PC-9 (cell line): Measurements from ENCODE around the gene VAV2. TPM values are rescaled to one million over a fixed set of nuclear protein-coding genes. Genes with fewer than 3 reads are reported as not detected.

Source experiments
- BruUV-seq: library from RNA; stranded (reverse); fragments of 400-500 nt; replicated peaks from 2 replicates; lab custom pipeline; 2021; lab: Mats Ljungman, UMichigan
- CTCF ChIA-PET: fragments of 300-600 bp; sonication (Branson Sonifier 250); formaldehyde crosslinking; loops from one replicate; lab custom pipeline; 2022; ENCODE audit warnings: antibody characterized with exemption; lab: Charles Lee
- POLR2A ChIA-PET: fragments of 300-600 bp; sonication (Branson Sonifier 250); formaldehyde crosslinking; loops from one replicate; lab custom pipeline; 2022; ENCODE audit warnings: antibody characterized with exemption; ENCODE audit not compliant: unreplicated experiment; lab: Charles Lee
- DNase-seq, 2 experiments: peaks; one replicate each; pipeline versions ENCODE4 v3.0.0 to v3.0.0-alpha.2; 2015 to 2022; ENCODE audit warnings: mixed read lengths in 1 of 2
- H2AFZ ChIP-seq: fragments of 200-600 bp; sonication (generic); 2 replicates; pipeline ENCODE4 v1.8.1; 2017; ENCODE audit warnings: antibody characterized with exemption
- H3F3A ChIP-seq: fragments of 200-600 bp; sonication (generic); 2 replicates; pipeline ENCODE4 v1.8.1; 2017; ENCODE audit warnings: antibody characterized with exemption, mild to moderate bottlenecking, low read depth; ENCODE audit not compliant: insufficient read depth
- H3K27ac ChIP-seq: fragments of 200-600 bp; sonication (generic); 2 replicates; pipeline ENCODE4 v1.6.1; 2016; ENCODE audit warnings: mixed run types
- H3K27me3 ChIP-seq: fragments of 200-600 bp; sonication (generic); 2 replicates; pipeline ENCODE4 v1.6.1; 2016; ENCODE audit warnings: low read depth, mixed run types; ENCODE audit not compliant: insufficient read depth
- H3K36me3 ChIP-seq: fragments of 200-600 bp; sonication (generic); 2 replicates; pipeline ENCODE4 v1.6.1; 2016; ENCODE audit warnings: low read depth, mixed run types
- H3K4me1 ChIP-seq: fragments of 200-600 bp; sonication (generic); replicated peaks from 2 replicates; pipeline ENCODE4 v1.6.1; 2016; ENCODE audit warnings: mixed run types; ENCODE audit not compliant: insufficient read depth
- H3K4me2 ChIP-seq: fragments of 200-600 bp; sonication (generic); 2 replicates; pipeline ENCODE4 v1.6.1; 2017; ENCODE audit warnings: mixed run types
- H3K4me3 ChIP-seq: fragments of 200-600 bp; sonication (generic); 2 replicates; pipeline ENCODE4 v1.6.1; 2016; ENCODE audit warnings: mixed run types
- H3K79me2 ChIP-seq: fragments of 200-600 bp; sonication (generic); 2 replicates; pipeline ENCODE4 v1.6.1; 2017; ENCODE audit warnings: low read depth, mixed run types
- H3K9me2 ChIP-seq: fragments of 200-600 bp; sonication (generic); 2 replicates; pipeline ENCODE4 v1.8.1; 2017; ENCODE audit warnings: mild to moderate bottlenecking; ENCODE audit not compliant: insufficient read depth
- H3K9me3 ChIP-seq: fragments of 200-600 bp; sonication (generic); 2 replicates; pipeline ENCODE4 v1.8.1; 2016; ENCODE audit warnings: low read depth; ENCODE audit not compliant: insufficient read depth
- H4K20me1 ChIP-seq: fragments of 200-600 bp; sonication (generic); 2 replicates; pipeline ENCODE4 v1.8.1; 2017; ENCODE audit not compliant: insufficient read depth
- EZH2 ChIP-seq: fragments of 200-600 bp; sonication (generic); IDR thresholded peaks from 2 replicates; pipeline ENCODE4 v1.8.0; 2017; ENCODE audit warnings: antibody characterized with exemption, low read depth
- intact Hi-C: fragments of 100-400 bp; cut with micrococcal nuclease; formaldehyde crosslinking; loops from one replicate; pipeline ENCODE4 v1.10.0; 2022; ENCODE audit not compliant: unreplicated experiment
- total RNA-seq: library from RNA; stranded (reverse); gene quantifications from 2 replicates; pipeline ENCODE4 v1.2.3, GENCODE V29; 2021
- TF ChIP-seq, protein P1 (sequence below): fragments of 200-600 bp; sonication (generic); conservative IDR thresholded peaks from 2 replicates; pipeline ENCODE4 v1.6.1; 2017; ENCODE audit warnings: mixed run types, antibody characterized with exemption, mild to moderate bottlenecking, moderate library complexity

Gene VAV2
- total RNA-seq, 1 experiment from 2014 or later: 36.5 TPM

DNA sequence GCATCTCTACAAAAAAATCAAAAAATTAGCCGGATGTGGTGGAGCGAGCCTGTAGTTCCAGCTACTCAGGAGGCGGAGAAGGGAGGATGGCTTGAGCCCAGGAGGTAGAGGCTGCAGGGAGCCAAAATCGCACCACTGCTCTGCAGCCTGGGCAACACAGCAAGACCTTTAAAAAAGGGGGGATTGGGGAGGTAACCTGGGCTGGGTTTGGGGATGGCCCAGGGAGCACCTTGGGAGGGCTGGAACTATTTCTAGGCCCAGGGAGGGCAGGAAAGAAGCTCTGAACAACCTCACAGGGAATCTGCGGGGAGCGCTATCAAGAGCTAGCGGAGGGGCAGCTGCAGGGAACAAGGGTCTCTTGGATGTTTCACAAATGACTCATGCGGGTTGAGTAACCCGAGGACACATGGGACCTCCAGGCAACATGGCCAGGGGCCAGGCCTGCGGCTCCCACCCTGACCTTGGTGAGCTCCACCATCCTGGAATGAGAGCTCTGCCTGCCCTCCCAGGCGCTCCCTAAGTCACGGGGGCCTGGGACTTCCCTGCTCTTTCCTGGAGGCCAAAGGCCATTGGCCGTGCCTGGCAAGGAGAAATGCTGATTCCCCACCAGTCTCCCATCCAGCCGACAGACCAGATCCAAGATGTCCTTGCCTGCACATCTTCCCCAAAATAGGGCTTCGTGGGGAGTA is 277.4 kb downstream of the VAV2 start:
- Histone ChIP-seq H3K36me3 (no peaks in the 10 kb centered on the region), H3K9me2 (no peaks in the 10 kb centered on the region), H3F3A (no peaks in the 10 kb centered on the region), H3K27ac (no peak overlapping the region), H3K9me3 (no peaks in the 10 kb centered on the region), H3K79me2 (no peaks in the 10 kb centered on the region), H3K27me3 (peaks cover 51% of the 10 kb centered on the region), H4K20me1 (no peaks in the 10 kb centered on the region; the same call in 1 of the 2 replicates), H3K4me1 (no peaks in the 10 kb centered on the region), H3K4me2 (no peak overlapping the region), H3K4me3 (no peak overlapping the region), H2AFZ (no peak overlapping the region)
- intact Hi-C loops: loop anchor here (5.0 kb wide), 1 partner anchor 57 kb away; no protein-coding TSS in a partner anchor
- no TSS peak for BruUV-seq
- CTCF ChIA-PET: interaction anchor here (0.6 to 0.7 kb wide), 2 partner anchors 78 to 171 kb away, joined by 3 to 4 read pairs; no protein-coding TSS in a partner anchor
- POLR2A ChIA-PET: interaction anchor here (0.6 kb wide), 2 partner anchors 156 to 175 kb away, joined by 3 to 6 read pairs; no protein-coding TSS in a partner anchor
- no peak for TF ChIP-seq EZH2
- TF ChIP-seq, protein P1, sequence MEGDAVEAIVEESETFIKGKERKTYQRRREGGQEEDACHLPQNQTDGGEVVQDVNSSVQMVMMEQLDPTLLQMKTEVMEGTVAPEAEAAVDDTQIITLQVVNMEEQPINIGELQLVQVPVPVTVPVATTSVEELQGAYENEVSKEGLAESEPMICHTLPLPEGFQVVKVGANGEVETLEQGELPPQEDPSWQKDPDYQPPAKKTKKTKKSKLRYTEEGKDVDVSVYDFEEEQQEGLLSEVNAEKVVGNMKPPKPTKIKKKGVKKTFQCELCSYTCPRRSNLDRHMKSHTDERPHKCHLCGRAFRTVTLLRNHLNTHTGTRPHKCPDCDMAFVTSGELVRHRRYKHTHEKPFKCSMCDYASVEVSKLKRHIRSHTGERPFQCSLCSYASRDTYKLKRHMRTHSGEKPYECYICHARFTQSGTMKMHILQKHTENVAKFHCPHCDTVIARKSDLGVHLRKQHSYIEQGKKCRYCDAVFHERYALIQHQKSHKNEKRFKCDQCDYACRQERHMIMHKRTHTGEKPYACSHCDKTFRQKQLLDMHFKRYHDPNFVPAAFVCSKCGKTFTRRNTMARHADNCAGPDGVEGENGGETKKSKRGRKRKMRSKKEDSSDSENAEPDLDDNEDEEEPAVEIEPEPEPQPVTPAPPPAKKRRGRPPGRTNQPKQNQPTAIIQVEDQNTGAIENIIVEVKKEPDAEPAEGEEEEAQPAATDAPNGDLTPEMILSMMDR: no peak
- DNase-seq: peak in 1 of 2 experiments; percentile 70

DNA sequence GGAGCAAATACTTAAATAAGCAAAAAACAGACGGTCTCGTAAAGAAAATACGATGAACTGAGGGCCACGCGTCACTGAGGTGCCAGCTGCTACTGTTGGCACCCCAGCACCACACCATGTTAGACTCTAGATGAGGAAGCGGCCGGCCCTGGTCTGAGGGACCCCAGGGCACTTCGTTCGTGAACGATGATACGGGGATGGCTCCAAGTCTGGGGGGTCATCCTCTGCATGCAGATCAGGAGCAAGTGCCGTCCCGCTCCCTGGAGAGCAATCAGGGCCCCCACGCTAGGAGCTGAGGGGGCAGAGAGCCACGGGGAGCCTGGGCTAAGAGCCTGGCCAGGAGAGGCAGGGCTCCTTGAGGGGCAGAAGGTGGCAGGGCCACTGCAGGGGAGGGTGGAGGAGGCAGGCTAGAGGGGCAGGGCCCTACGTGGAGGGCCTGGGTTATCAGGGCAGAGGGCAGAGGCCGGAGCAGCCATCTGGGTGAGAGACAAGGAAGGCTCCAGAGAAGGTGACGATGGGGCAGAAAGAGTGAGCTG is 278.1 kb downstream of the VAV2 start:
- no peaks in the 10 kb centered on the region; the same call in 1 of the 2 replicates for H4K20me1 ChIP-seq
- H3K4me3 ChIP-seq: no peak overlapping the region
- H3K9me2 ChIP-seq: no peaks in the 10 kb centered on the region
- no peak overlapping the region for H3K27ac ChIP-seq
- H3K4me2 ChIP-seq: no peak overlapping the region
- TF ChIP-seq, protein P1: no peak
- TF ChIP-seq EZH2: no peak
- no peak overlapping the region for H2AFZ ChIP-seq
- H3F3A ChIP-seq: no peaks in the 10 kb centered on the region
- ChIA-PET CTCF (interaction anchor here (0.6 kb wide), 1 partner anchor 78 kb away, joined by 3 read pairs; no protein-coding TSS in a partner anchor), POLR2A (no interaction called here)
- BruUV-seq: no TSS peak
- intact Hi-C loops: loop anchor here (5.0 kb wide), 1 partner anchor 57 kb away; no protein-coding TSS in a partner anchor
- no peaks in the 10 kb centered on the region for H3K4me1 ChIP-seq
- no peaks in the 10 kb centered on the region for H3K9me3 ChIP-seq
- no peaks in the 10 kb centered on the region for H3K79me2 ChIP-seq
- H3K27me3 ChIP-seq: peaks cover 53% of the 10 kb centered on the region
- DNase-seq: no peak
- no peaks in the 10 kb centered on the region for H3K36me3 ChIP-seq

DNA sequence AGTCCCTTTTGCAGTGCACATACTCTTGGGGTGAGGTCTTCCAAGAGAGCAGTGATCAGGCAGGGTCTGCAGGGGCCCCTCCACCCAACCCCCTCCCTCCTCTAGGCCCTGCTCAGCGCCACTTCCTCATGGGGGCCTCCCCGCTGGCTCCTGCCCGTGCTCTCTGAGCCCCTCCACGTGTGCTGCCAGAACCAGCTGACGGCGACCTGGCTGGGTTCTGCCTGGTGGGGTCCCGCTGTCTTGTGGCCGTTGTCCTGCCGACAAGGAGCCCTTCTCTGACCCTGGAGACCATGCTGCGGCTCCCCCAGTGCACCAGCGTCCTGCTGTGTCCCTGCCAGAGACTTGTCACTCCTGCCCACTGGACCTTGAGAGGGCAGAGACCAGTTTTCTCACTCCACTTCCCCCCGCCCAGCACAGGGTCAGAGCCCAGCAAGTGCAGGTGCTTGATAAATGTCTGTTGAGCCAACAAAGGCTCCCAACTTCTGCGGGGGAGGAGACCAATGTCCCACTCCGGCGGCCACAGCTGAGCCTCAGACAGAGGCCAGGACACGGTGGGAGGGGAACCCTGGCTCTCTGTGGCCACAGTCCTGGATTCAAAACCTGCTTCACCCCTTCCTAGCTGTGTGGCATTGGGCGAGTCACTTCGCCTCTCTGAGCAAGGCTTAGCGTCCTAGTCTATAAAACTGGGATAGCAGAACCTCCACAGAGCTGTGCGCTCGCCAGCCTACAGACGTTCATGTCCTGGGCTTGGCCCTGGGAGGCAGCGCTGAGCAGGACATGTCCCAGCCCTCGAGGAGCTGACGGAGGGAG is 278.8 kb downstream of the VAV2 start:
- no peaks in the 10 kb centered on the region for H3K9me2 ChIP-seq
- ChIA-PET POLR2A (no interaction called here), CTCF (no interaction called here)
- no peaks in the 10 kb centered on the region for H3K36me3 ChIP-seq
- H2AFZ ChIP-seq: no peak overlapping the region
- no peak overlapping the region for H3K27ac ChIP-seq
- no peak overlapping the region for H3K4me3 ChIP-seq
- no peaks in the 10 kb centered on the region for H3K4me1 ChIP-seq
- BruUV-seq: no TSS peak
- H3K79me2 ChIP-seq: no peaks in the 10 kb centered on the region
- no peak for DNase-seq
- TF ChIP-seq EZH2: no peak
- TF ChIP-seq, protein P1: no peak
- H3K9me3 ChIP-seq: no peaks in the 10 kb centered on the region
- peaks cover 53% of the 10 kb centered on the region for H3K27me3 ChIP-seq
- intact Hi-C loops: loop anchor here (5.0 kb wide), 1 partner anchor 56 kb away; no protein-coding TSS in a partner anchor
- no peak overlapping the region for H3K4me2 ChIP-seq
- no peaks in the 10 kb centered on the region for H3F3A ChIP-seq
- H4K20me1 ChIP-seq: no peaks in the 10 kb centered on the region; the same call in 1 of the 2 replicates
